Transverse colon (tissue), 4 donors: ENCODE results near the gene ARHGAP8.

Source experiments
- EP300 ChIP-seq: sonication (generic); formaldehyde crosslinking; IDR thresholded peaks from one replicate; pipeline ENCODE4 v1.6.1; 2017; ENCODE audit warnings: antibody characterized with exemption, low read depth
- POLR2A ChIP-seq: fragments of 450-650 bp; IDR thresholded peaks from one replicate; pipeline ENCODE4 v1.6.1; 2016; ENCODE audit warnings: antibody characterized with exemption, mild to moderate bottlenecking, moderate library complexity
- POLR2AphosphoS5 ChIP-seq, 3 donors: sonication (generic); formaldehyde crosslinking; IDR thresholded peaks; one replicate each; pipeline ENCODE4 v1.6.1; 2016; ENCODE audit warnings: antibody characterized with exemption in 3 of 3
- TF ChIP-seq, protein P1 (sequence below), 5 experiments: fragments of 200-600 bp in 3 of 5; fragments of 450-650 bp in 2 of 5; sonication (generic) in 3 of 5; IDR thresholded peaks; 1 replicate in 2 of 5; 2 replicates in 3 of 5; pipeline ENCODE4 v1.5.1; 2016 to 2017; ENCODE audit warnings: antibody characterized with exemption in 5 of 5, inconsistent platforms in 3 of 5, mild to moderate bottlenecking in 2 of 5, moderate library complexity in 1 of 5

DNA sequence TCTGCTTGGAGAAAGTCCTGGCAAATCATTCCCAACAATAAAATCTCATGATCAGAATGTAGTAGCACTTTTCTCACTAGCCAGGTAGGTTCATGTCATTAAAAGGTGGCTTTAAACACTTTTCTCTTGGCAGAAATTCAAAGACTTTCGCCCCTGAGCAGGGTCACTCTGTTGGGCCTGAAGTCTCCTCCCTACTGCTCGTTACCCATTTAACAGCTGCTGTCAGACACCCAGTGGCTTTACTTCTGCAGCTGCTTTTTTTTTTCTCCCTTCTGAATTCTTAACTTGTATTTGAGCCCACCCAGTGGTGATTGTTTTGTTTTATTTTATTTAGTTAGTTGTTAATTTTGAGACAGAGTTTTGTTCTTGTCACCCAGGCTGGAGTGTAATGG lies 25.0 kb downstream of the ARHGAP8 start:
- no peak for TF ChIP-seq POLR2A
- TF ChIP-seq, protein P1, sequence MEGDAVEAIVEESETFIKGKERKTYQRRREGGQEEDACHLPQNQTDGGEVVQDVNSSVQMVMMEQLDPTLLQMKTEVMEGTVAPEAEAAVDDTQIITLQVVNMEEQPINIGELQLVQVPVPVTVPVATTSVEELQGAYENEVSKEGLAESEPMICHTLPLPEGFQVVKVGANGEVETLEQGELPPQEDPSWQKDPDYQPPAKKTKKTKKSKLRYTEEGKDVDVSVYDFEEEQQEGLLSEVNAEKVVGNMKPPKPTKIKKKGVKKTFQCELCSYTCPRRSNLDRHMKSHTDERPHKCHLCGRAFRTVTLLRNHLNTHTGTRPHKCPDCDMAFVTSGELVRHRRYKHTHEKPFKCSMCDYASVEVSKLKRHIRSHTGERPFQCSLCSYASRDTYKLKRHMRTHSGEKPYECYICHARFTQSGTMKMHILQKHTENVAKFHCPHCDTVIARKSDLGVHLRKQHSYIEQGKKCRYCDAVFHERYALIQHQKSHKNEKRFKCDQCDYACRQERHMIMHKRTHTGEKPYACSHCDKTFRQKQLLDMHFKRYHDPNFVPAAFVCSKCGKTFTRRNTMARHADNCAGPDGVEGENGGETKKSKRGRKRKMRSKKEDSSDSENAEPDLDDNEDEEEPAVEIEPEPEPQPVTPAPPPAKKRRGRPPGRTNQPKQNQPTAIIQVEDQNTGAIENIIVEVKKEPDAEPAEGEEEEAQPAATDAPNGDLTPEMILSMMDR (IDR thresholded peaks at IDR 0.05): no peak
- TF ChIP-seq POLR2AphosphoS5 (IDR thresholded peaks at IDR 0.05): no peak
- TF ChIP-seq EP300: no peak
